GM12891 (cell line): ENCODE results near the gene PSMG2.

Experiments used
- PAX5 ChIP-seq: IDR thresholded peaks from 2 replicates; pipeline ENCODE4 v1.6.1; 2011; ENCODE audit warnings: low read length, moderate library complexity, mild to moderate bottlenecking; ENCODE audit not compliant: insufficient read depth, severe bottlenecking
- POLR2A ChIP-seq: IDR thresholded peaks from 2 replicates; pipeline ENCODE4 v1.6.1; 2011; ENCODE audit warnings: low read depth, low read length, control low read depth
- POLR2AphosphoS5 ChIP-seq: IDR thresholded peaks from 2 replicates; pipeline ENCODE4 v1.6.1; 2011; ENCODE audit warnings: low read depth, low read length, control low read depth
- POU2F2 ChIP-seq: IDR thresholded peaks from 2 replicates; pipeline ENCODE4 v1.6.1; 2011; ENCODE audit warnings: low read depth, mild to moderate bottlenecking, control low read depth, low read length, moderate library complexity
- SPI1 ChIP-seq: IDR thresholded peaks from 2 replicates; pipeline ENCODE4 v1.6.1; 2011; ENCODE audit warnings: low read depth, low read length, control low read depth
- TAF1 ChIP-seq: IDR thresholded peaks from 2 replicates; pipeline ENCODE4 v1.6.1; 2011; ENCODE audit warnings: low read depth, low read length, control low read depth

GRCh38 chr18:12701161-12701560, 1.7 kb upstream of the PSMG2 start:
- TF ChIP-seq POLR2A: no peak
- no peak for TF ChIP-seq POLR2AphosphoS5
- no peak for TF ChIP-seq TAF1
- no peak for TF ChIP-seq PAX5
- TF ChIP-seq POU2F2: no peak
- TF ChIP-seq SPI1: no peak
